ENCODE results near the gene AP3B1. TPM values are rescaled to one million over a fixed set of nuclear protein-coding genes. Genes with fewer than 3 reads are reported as not detected.

The AP3B1 gene
- total and polyA plus RNA-seq, 2 of the 8 experiments (the other 6 are each of a cell fraction or from before 2014, with no cell fraction given): 45.8 to 48.3 TPM

DNA sequence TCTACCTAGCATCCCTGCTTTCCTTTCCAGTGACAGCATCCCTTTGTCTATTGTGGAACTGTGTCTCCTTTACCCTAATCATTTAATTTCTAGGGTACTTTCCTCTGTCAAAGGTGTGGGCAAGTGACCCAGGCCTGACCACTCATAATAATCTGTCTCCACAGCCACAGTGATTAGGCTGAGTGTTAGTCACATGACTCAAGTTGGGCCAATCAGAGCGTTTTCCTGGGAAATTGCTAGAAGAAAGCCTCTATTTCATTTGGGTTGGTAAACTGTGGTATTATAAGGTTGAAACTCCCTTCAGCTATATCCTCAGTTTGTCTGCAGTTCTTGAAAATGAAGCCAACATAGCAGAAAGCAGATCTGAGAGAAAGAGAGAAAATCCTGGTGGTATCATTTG, 14.2 kb upstream of the AP3B1 start:
- FAIRE-seq: no peak
- H2BK120ac ChIP-seq (replicated peaks; ENCODE audit: low read depth, low read length): no peak overlapping the region

More for the DNA sequence above, 14.2 kb upstream of the AP3B1 start:
- WGBS, 2 experiments (ENCODE audit: extremely low coverage in 1 of 2, insufficient coverage in 1 of 2, insufficient read length in 1 of 2, insufficient replicate concordance in 2 of 2, low coverage in 1 of 2, low lambda C conversion rate in 2 of 2, missing lambda C conversion rate in 1 of 2): 95% methylated on average over 1 of the region's 1 CpG; no CpG with 5 or more reads in 1 of the 2 experiments
- Histone ChIP-seq H4K5ac (ENCODE audit: insufficient read length, low read depth, low read length) (no peak overlapping the region), H2BK15ac (ENCODE audit: low read length) (no peak overlapping the region), H4K8ac (ENCODE audit: extremely low read depth, insufficient read depth, low read length) (no peak overlapping the region), H4K91ac (replicated peaks; ENCODE audit: insufficient read length, low read length) (no peak overlapping the region), H3K23me2 (ENCODE audit: low read depth, low read length) (no peaks in the 10 kb centered on the region), H3K18ac (ENCODE audit: extremely low read depth, low read length) (no peak overlapping the region), H3K27me3 (replicated peaks in 1 of 4; ENCODE audit: control insufficient read depth in 3 of 4, extremely low read depth in 1 of 4, insufficient read depth in 3 of 4, low read length in 3 of 4) (no peaks in the 10 kb centered on the region), H3K79me2 (ENCODE audit: control insufficient read depth in 1 of 2, insufficient read depth in 2 of 2, low read length in 2 of 2) (no peaks in the 10 kb centered on the region), H3K23ac (ENCODE audit: insufficient read length) (no peak overlapping the region), H3K4me1 (replicated peaks in 1 of 4; ENCODE audit: control insufficient read depth in 3 of 4, insufficient read depth in 4 of 4, low read length in 3 of 4) (no peaks in the 10 kb centered on the region), H3K9me3 (ENCODE audit: insufficient read depth in 2 of 2, low read depth in 1 of 2, low read length in 1 of 2) (no peaks in the 10 kb centered on the region), H3K4me3 (ENCODE audit: extremely low read depth in 1 of 4, insufficient read depth in 2 of 4, low read depth in 3 of 4, low read length in 4 of 4) (no peak overlapping the region), H3K4me2 (ENCODE audit: insufficient read depth in 1 of 2, low read depth in 2 of 2, low read length in 2 of 2) (no peak overlapping the region), H2AFZ (ENCODE audit: low read length) (no peak overlapping the region), H2BK12ac (ENCODE audit: low read depth, low read length) (no peak overlapping the region), H3K27ac (ENCODE audit: low read depth, low read length) (no peak overlapping the region), H2BK5ac (ENCODE audit: low read depth, low read length) (no peak overlapping the region), H2BK20ac (ENCODE audit: low read length) (no peak overlapping the region), H3K14ac (ENCODE audit: insufficient read length) (no peak overlapping the region), H3K4ac (replicated peaks; ENCODE audit: insufficient read length, low read depth, low read length) (no peak overlapping the region), H3K56ac (replicated peaks; ENCODE audit: insufficient read length, low read depth, low read length) (no peak overlapping the region), H4K20me1 (replicated peaks in 1 of 2; ENCODE audit: control insufficient read depth in 1 of 2, insufficient read depth in 2 of 2, low read length in 2 of 2) (no peaks in the 10 kb centered on the region), H3K79me1 (ENCODE audit: low read depth, low read length) (no peaks in the 10 kb centered on the region), H3K9ac (replicated peaks in 1 of 4; ENCODE audit: extremely low read depth in 1 of 4, low read depth in 3 of 4, low read length in 3 of 4) (no peak overlapping the region), H2AK5ac (ENCODE audit: low read depth, low read length) (no peak overlapping the region), H3K36me3 (ENCODE audit: control insufficient read depth in 2 of 4, insufficient read depth in 4 of 4, low read length in 3 of 4) (no peaks in the 10 kb centered on the region)
- ChIA-PET POLR2A (ENCODE audit: partially characterized antibody) (no interaction called here), CTCF (ENCODE audit: partially characterized antibody) (no interaction called here)
- no peak for DNase-seq (ENCODE audit: low read depth in 1 of 2, low spot score in 2 of 2)
- TF ChIP-seq TBP (IDR thresholded peaks at IDR 0.05; ENCODE audit: low read depth, low read length) (no peak), NRF1 (IDR thresholded peaks at IDR 0.05; ENCODE audit: low read depth, low read length) (no peak), SRF (IDR thresholded peaks at IDR 0.05; ENCODE audit: low read depth, low read length) (no peak), SP2 (IDR thresholded peaks at IDR 0.05; ENCODE audit: low read length) (no peak), TEAD4 (IDR thresholded peaks at IDR 0.05; ENCODE audit: low read depth, low read length) (no peak), POLR2AphosphoS5 (IDR thresholded peaks at IDR 0.05; ENCODE audit: low read depth, low read length) (no peak), RNF2 (IDR thresholded peaks at IDR 0.05; ENCODE audit: borderline replicate concordance, low read depth, low read length, missing control alignments, poor library complexity, severe bottlenecking) (no peak), RAD21 (IDR thresholded peaks at IDR 0.05 in 1 of 2, conservative IDR thresholded peaks at IDR 0.05 in 1 of 2; ENCODE audit: low read depth in 2 of 2, low read length in 2 of 2) (no peak), SIX5 (IDR thresholded peaks at IDR 0.05; ENCODE audit: low read depth, low read length) (no peak), EGR1 (IDR thresholded peaks at IDR 0.05; ENCODE audit: borderline replicate concordance, low read depth, low read length) (no peak), BRCA1 (IDR thresholded peaks at IDR 0.05; ENCODE audit: low read depth, low read length) (no peak), SP1 (IDR thresholded peaks at IDR 0.05; ENCODE audit: low read depth, low read length) (no peak)
- TF ChIP-seq, protein P1, sequence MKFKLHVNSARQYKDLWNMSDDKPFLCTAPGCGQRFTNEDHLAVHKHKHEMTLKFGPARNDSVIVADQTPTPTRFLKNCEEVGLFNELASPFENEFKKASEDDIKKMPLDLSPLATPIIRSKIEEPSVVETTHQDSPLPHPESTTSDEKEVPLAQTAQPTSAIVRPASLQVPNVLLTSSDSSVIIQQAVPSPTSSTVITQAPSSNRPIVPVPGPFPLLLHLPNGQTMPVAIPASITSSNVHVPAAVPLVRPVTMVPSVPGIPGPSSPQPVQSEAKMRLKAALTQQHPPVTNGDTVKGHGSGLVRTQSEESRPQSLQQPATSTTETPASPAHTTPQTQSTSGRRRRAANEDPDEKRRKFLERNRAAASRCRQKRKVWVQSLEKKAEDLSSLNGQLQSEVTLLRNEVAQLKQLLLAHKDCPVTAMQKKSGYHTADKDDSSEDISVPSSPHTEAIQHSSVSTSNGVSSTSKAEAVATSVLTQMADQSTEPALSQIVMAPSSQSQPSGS (IDR thresholded peaks at IDR 0.05; ENCODE audit: low read length): no peak

Data from H1 (cell line).